Fibroblast of lung (primary cell): ENCODE data around the gene ZNF831.

ENCODE experiments used
- CTCF ChIP-seq, 2 donors: IDR thresholded peaks in 1 of 2; conservative IDR thresholded peaks in 1 of 2; 1 replicate in 1 of 2; 2 replicates in 1 of 2; pipeline ENCODE4 v1.5.1; 2011 to 2012; ENCODE audit warnings: low read length in 2 of 2, control low read depth in 1 of 2, inconsistent platforms in 1 of 2, low read depth in 1 of 2, mild to moderate bottlenecking in 1 of 2
- EZH2 ChIP-seq: IDR thresholded peaks from 2 replicates; pipeline ENCODE4 v1.5.1; 2012; ENCODE audit warnings: low read length, control low read depth, mild to moderate bottlenecking; ENCODE audit errors: missing control alignments

- TF ChIP-seq CTCF (conservative IDR thresholded peaks at IDR 0.05 in 1 of 2, IDR thresholded peaks at IDR 0.05 in 1 of 2; ENCODE audit: low read depth in 1 of 2, low read length in 2 of 2) (no peak), EZH2 (no peak)
Measured at GRCh38 chr20:59185809-59186208, 22.2 kb downstream of the ZNF831 start.
